Activated B cell treated with CpG ODN at 0.5 μM for 24 hours (primary cell): ENCODE measurements around the gene MRPL28. TPM values are rescaled to one million over a fixed set of nuclear protein-coding genes. Genes with fewer than 3 reads are reported as not detected.
"Not testable (repeated sequence)": the region's sequence is repeated elsewhere in the genome, so short reads cannot be mapped to it uniquely, and the experiment has no call there.

Experiments
- ATAC-seq: fragments of 200-7000 bp; cut with Tn5 transposase; one replicate; pipeline ENCODE4 v1.10.0; 2021; ENCODE audit warnings: low read depth, mild to moderate bottlenecking, moderate library complexity
- CTCF ChIA-PET: fragments of 350-600 bp; sonication (Branson Sonifier 250); formaldehyde crosslinking; loops from one replicate; lab custom pipeline; 2021; ENCODE audit warnings: antibody characterized with exemption; lab: Charles Lee
- POLR2A ChIA-PET: fragments of 350-600 bp; sonication (Branson Sonifier 250); formaldehyde crosslinking; loops from one replicate; lab custom pipeline; 2021; ENCODE audit warnings: antibody characterized with exemption; lab: Charles Lee
- DNase-seq: peaks from one replicate; pipeline ENCODE4 v3.0.0; 2022
- H3K27ac Mint-ChIP-seq: one replicate; pipeline ENCODE4 v1.8.0; 2020; ENCODE audit warnings: mixed read lengths
- H3K27me3 Mint-ChIP-seq: one replicate; pipeline ENCODE4 v1.8.0; 2021; ENCODE audit warnings: mixed read lengths
- H3K36me3 Mint-ChIP-seq: one replicate; pipeline ENCODE4 v1.8.0; 2021; ENCODE audit warnings: low read depth, mixed read lengths
- H3K4me1 Mint-ChIP-seq: one replicate; pipeline ENCODE4 v1.8.0; 2021; ENCODE audit warnings: mixed read lengths
- H3K4me3 Mint-ChIP-seq: one replicate; pipeline ENCODE4 v1.8.0; 2020; ENCODE audit warnings: mild to moderate bottlenecking, mixed read lengths
- H3K9me3 Mint-ChIP-seq: one replicate; pipeline ENCODE4 v1.8.0; 2020; ENCODE audit warnings: mixed read lengths
- intact Hi-C: fragments of 100-400 bp; cut with micrococcal nuclease; formaldehyde crosslinking; loops from one replicate; pipeline ENCODE4 v1.15.1; 2024
- total RNA-seq: library from RNA; stranded (reverse); gene quantifications from 2 replicates; pipeline ENCODE4 v1.2.3, GENCODE V29; 2022
- TF ChIP-seq, protein P1 (sequence below): fragments of 200-600 bp; IDR thresholded peaks from one replicate; pipeline ENCODE4 v1.8.0; 2022; ENCODE audit warnings: antibody characterized with exemption, mild to moderate bottlenecking

MRPL28 gene
- total RNA-seq, 1 donor from 2014 or later = 82.4 TPM

DNA sequence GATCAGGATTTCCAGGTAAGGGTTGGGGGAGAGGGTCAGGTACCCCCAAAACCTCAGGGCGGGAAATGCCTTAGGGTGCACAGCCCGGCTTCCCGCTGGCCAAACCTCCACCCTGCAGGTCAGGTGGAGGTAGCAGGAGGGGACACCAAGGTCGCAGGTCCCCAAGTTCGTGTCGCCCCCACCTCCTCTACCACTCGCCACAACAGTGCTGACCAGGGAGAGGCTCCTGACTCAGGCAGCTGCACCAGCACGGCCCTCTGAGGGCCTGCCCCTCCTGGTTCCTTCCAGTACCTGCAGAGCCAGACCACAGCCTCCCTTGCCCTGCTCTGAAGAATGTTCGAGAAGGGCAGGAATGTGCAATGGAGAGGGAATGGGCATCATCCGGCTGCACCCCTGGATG is 3.9 kb downstream of the MRPL28 start:
- Mint-ChIP-seq H3K27me3 (peaks cover 5% of the 10 kb centered on the region), H3K4me3 (no peak overlapping the region), H3K36me3 (peaks cover 27% of the 10 kb centered on the region), H3K9me3 (no peaks in the 10 kb centered on the region), H3K4me1 (peaks cover 14% of the 10 kb centered on the region), H3K27ac (no peak overlapping the region)
- no peak for DNase-seq
- ChIA-PET POLR2A (no interaction called here), CTCF (no interaction called here)
- ATAC-seq = no peak
- TF ChIP-seq, protein P1, sequence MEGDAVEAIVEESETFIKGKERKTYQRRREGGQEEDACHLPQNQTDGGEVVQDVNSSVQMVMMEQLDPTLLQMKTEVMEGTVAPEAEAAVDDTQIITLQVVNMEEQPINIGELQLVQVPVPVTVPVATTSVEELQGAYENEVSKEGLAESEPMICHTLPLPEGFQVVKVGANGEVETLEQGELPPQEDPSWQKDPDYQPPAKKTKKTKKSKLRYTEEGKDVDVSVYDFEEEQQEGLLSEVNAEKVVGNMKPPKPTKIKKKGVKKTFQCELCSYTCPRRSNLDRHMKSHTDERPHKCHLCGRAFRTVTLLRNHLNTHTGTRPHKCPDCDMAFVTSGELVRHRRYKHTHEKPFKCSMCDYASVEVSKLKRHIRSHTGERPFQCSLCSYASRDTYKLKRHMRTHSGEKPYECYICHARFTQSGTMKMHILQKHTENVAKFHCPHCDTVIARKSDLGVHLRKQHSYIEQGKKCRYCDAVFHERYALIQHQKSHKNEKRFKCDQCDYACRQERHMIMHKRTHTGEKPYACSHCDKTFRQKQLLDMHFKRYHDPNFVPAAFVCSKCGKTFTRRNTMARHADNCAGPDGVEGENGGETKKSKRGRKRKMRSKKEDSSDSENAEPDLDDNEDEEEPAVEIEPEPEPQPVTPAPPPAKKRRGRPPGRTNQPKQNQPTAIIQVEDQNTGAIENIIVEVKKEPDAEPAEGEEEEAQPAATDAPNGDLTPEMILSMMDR = no peak
- intact Hi-C loops = no loop called here

- POLR2A ChIA-PET = no interaction called here
- no peak overlapping the region for H3K4me3 Mint-ChIP-seq
- intact Hi-C loops = no loop called here
These were observed 5.5 kb downstream of the MRPL28 start for GRCh38 chr16:364595-365491.

GRCh38 chr16:363766-364490 is 6.4 kb downstream of the MRPL28 start:
- CTCF ChIA-PET = interaction anchor here (1.1 to 3.1 kb wide), 2 partner anchors 257 kb away, joined by 4 to 20 read pairs; no protein-coding TSS in a partner anchor
- Mint-ChIP-seq H3K27me3 (peaks cover 5% of the 10 kb centered on the region), H3K36me3 (peaks cover 22% of the 10 kb centered on the region), H3K9me3 (no peaks in the 10 kb centered on the region), H3K27ac (no peak overlapping the region), H3K4me3 (no peak overlapping the region), H3K4me1 (peaks cover 3% of the 10 kb centered on the region)
- TF ChIP-seq, protein P1 = no peak
- POLR2A ChIA-PET = no interaction called here
- DNase-seq (no peak), ATAC-seq (no peak)
- intact Hi-C loops = no loop called here

More at GRCh38 chr16:364595-365491, 5.5 kb downstream of the MRPL28 start:
- Mint-ChIP-seq H3K9me3 (no peaks in the 10 kb centered on the region), H3K36me3 (peaks cover 24% of the 10 kb centered on the region), H3K27ac (no peak overlapping the region), H3K4me1 (peaks cover 6% of the 10 kb centered on the region), H3K27me3 (peaks cover 5% of the 10 kb centered on the region)
- CTCF ChIA-PET = interaction anchor here (1.1 kb wide), 1 partner anchor 258 kb away, joined by 4 read pairs; no protein-coding TSS in a partner anchor
- no peak for DNase-seq
- no peak for ATAC-seq
- TF ChIP-seq, protein P1 = no peak

DNA sequence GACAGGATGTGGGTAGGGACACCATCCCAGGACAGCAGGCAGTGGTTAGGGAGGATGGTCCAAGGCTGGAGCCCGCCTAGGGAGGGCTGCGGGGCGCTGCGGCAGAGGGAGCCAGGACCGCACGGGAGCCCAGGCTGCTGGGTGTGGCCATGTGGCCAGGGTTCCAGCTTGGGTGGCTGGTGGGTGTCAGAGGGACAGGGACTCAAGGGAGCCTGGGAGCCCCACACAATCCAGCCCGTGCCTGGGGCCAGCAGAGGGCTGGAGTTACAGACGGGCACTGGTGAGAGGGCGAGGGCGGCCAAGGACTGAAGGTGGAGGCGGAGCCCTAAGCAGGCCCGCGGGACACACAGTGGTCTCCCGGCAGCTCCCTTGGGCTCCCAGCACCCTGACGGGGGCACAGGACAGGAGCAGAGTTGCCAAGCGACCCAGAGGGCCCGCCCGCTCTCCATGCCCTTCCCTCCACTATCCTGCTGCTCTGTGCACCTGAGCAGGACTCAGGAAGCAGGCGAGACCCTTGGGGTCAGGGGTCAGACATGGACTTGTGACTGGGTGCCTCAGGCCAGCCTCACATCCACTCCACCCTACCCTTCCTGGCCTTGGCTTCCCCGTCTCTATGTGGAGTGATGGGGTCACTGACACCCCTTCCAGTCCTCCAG is 7.1 kb downstream of the MRPL28 start:
- POLR2A ChIA-PET = interaction anchor here (1.3 kb wide), 1 partner anchor 11 kb away, joined by 4 read pairs; the partner anchor contains the start of gene AXIN1
- peaks cover 3% of the 10 kb centered on the region for H3K4me1 Mint-ChIP-seq
- peaks cover 16% of the 10 kb centered on the region for H3K36me3 Mint-ChIP-seq
- no peak overlapping the region for H3K4me3 Mint-ChIP-seq
- H3K27ac Mint-ChIP-seq = no peak overlapping the region
- CTCF ChIA-PET = interaction anchor here (1.0 to 3.1 kb wide), 4 partner anchors 136 to 259 kb away, joined by 3 to 20 read pairs (median 10); no protein-coding TSS in a partner anchor
- DNase-seq (no peak), ATAC-seq (no peak)
- intact Hi-C loops = no loop called here
- TF ChIP-seq, protein P1 = no peak
- H3K9me3 Mint-ChIP-seq = no peaks in the 10 kb centered on the region
- peaks cover 5% of the 10 kb centered on the region for H3K27me3 Mint-ChIP-seq

DNA sequence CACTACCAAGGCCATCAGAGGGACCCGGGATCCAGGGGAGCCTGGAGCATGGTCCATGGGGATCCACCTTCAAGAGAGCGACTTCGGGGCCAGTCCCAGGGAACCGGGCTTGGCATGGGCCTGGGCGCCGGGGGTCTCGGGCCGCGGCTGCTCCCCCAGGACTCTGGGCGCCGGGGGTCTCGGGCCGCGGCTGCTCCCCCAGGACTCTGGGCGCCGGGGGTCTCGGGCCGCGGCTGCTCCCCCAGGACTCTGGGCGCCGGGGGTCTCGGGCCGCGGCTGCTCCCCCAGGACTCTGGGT is 7.7 kb downstream of the MRPL28 start:
- POLR2A ChIA-PET = interaction anchor here (1.0 to 1.5 kb wide), 4 partner anchors 10 to 284 kb away, joined by 4 to 7 read pairs (median 4); partner anchors contain the start of genes AXIN1 and MPG
- H3K36me3 Mint-ChIP-seq = peaks cover 13% of the 10 kb centered on the region
- not testable (repeated sequence) for H3K4me1 Mint-ChIP-seq, ATAC-seq, H3K27ac Mint-ChIP-seq, H3K9me3 Mint-ChIP-seq, H3K27me3 Mint-ChIP-seq, H3K4me3 Mint-ChIP-seq, DNase-seq
- CTCF ChIA-PET = interaction anchor here (0.6 to 3.1 kb wide), 13 partner anchors 8 to 297 kb away, joined by 3 to 20 read pairs (median 3); partner anchors contain the start of genes DECR2 and MRPL28
- intact Hi-C loops = loop anchor here (1.0 kb wide), 4 partner anchors 181 to 297 kb away; no protein-coding TSS in a partner anchor
